HEK293 (cell line): Measurements from ENCODE around the gene HIF3A.

Experiments used
- BCL6B ChIP-seq: fragments of 450-650 bp; formaldehyde crosslinking; IDR thresholded peaks from 2 replicates; pipeline ENCODE4 v1.5.1; 2017; ENCODE audit warnings: missing biosample characterization, missing genetic modification characterization
- CTCF ChIP-seq: fragments of 450-650 bp; formaldehyde crosslinking; IDR thresholded peaks from 2 replicates; pipeline ENCODE4 v1.5.1; 2016; ENCODE audit warnings: missing biosample characterization, missing genetic modification characterization
- REST ChIP-seq: fragments of 450-650 bp; formaldehyde crosslinking; IDR thresholded peaks from 2 replicates; pipeline ENCODE4 v1.5.1; 2016; ENCODE audit warnings: missing biosample characterization, missing genetic modification characterization
- ZEB2 ChIP-seq: fragments of 450-650 bp; formaldehyde crosslinking; IDR thresholded peaks from 2 replicates; pipeline ENCODE4 v1.5.1; 2016; ENCODE audit warnings: missing biosample characterization, missing genetic modification characterization
- ZNF121 ChIP-seq: fragments of 450-650 bp; formaldehyde crosslinking; IDR thresholded peaks from 2 replicates; pipeline ENCODE4 v1.5.1; 2016; ENCODE audit warnings: missing biosample characterization, missing genetic modification characterization
- ZNF132 ChIP-seq: fragments of 450-650 bp; formaldehyde crosslinking; IDR thresholded peaks from 2 replicates; pipeline ENCODE4 v1.5.1; 2017; ENCODE audit warnings: missing biosample characterization, missing genetic modification characterization, borderline replicate concordance
- ZNF223 ChIP-seq: fragments of 450-650 bp; formaldehyde crosslinking; IDR thresholded peaks from 2 replicates; pipeline ENCODE4 v1.5.1; 2016; ENCODE audit warnings: missing biosample characterization, missing genetic modification characterization
- ZNF274 ChIP-seq, 2 experiments: fragments of 200-500 bp in 1 of 2; fragments of 450-650 bp in 1 of 2; sonication (Bioruptor generic) in 1 of 2; formaldehyde crosslinking in 1 of 2; IDR thresholded peaks; 2 replicates each; pipeline versions ENCODE4 v1.5.1 to v1.6.1; 2014 to 2016; ENCODE audit warnings: borderline replicate concordance in 1 of 2, inconsistent platforms in 1 of 2, low read length in 1 of 2, missing biosample characterization in 1 of 2, missing genetic modification characterization in 1 of 2
- ZNF350 ChIP-seq: fragments of 450-650 bp; formaldehyde crosslinking; IDR thresholded peaks from 2 replicates; pipeline ENCODE4 v1.5.0; 2017; ENCODE audit warnings: missing biosample characterization, mild to moderate bottlenecking, missing genetic modification characterization
- ZNF423 ChIP-seq: fragments of 450-650 bp; formaldehyde crosslinking; IDR thresholded peaks from 2 replicates; pipeline ENCODE4 v1.5.1; 2016; ENCODE audit warnings: missing biosample characterization, missing genetic modification characterization
- ZNF433 ChIP-seq: fragments of 450-650 bp; formaldehyde crosslinking; IDR thresholded peaks from 2 replicates; pipeline ENCODE4 v1.5.1; 2016; ENCODE audit warnings: missing biosample characterization, missing genetic modification characterization, low read depth
- ZNF654 ChIP-seq: fragments of 450-650 bp; formaldehyde crosslinking; IDR thresholded peaks from 2 replicates; pipeline ENCODE4 v1.5.1; 2016; ENCODE audit warnings: low read depth, missing biosample characterization, missing genetic modification characterization
- ZNF660 ChIP-seq: fragments of 450-650 bp; IDR thresholded peaks from 2 replicates; pipeline ENCODE4 v1.5.1; 2018; ENCODE audit warnings: missing biosample characterization, mild to moderate bottlenecking, missing genetic modification characterization
- ZNF747 ChIP-seq: fragments of 450-650 bp; formaldehyde crosslinking; IDR thresholded peaks from 2 replicates; pipeline ENCODE4 v1.5.1; 2016; ENCODE audit warnings: missing biosample characterization, missing genetic modification characterization

DNA sequence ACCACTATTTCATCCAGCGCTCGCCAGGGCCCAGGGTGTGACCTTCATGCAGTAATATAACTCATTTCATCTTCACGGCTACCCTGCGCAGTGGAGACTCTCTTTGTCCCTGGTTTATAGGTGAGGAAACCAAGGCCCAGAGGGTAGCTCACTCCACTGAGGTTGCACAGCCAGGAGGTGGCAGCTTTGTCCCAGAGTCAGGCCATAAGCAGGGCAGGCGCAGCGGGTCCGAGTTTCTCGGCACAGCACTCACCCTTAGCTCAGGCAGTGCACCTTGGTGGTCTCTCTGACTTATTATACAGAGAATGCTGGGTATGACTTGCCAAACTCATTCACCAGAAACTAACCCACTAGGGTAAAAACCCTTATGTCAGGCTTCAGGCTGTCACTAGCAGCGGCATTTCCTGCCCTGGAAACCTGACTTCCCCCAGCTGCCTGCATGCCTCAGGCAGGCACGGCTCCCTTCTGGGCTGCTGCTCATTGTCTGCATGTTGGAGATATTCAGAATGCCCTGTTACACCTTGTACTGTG, 74.6 kb downstream of the HIF3A start:
- TF ChIP-seq ZNF132 (tag by site-specific recombination) (no peak), ZEB2 (tag by site-specific recombination) (no peak), ZNF433 (tag by site-specific recombination) (no peak), ZNF660 (no peak), CTCF (tag by site-specific recombination) (no peak), BCL6B (tag by site-specific recombination) (no peak), ZNF654 (tag by site-specific recombination) (no peak), ZNF223 (tag by site-specific recombination) (no peak), ZNF274 (IDR thresholded peaks at IDR 0.05; ENCODE audit: low read length) (no peak), ZNF274 (tag by site-specific recombination; IDR thresholded peaks at IDR 0.05; ENCODE audit: borderline replicate concordance) (no peak), ZNF121 (no peak), ZNF350 (tag by site-specific recombination) (no peak), ZNF423 (tag by site-specific recombination) (no peak), ZNF747 (tag by site-specific recombination) (no peak), REST (no peak)
